Loucy (cell line): ENCODE results near the gene ZSCAN21.

ENCODE experiments used
- EZH2phosphoT487 ChIP-seq: fragments of 200-600 bp; IDR thresholded peaks from 2 replicates; pipeline ENCODE4 v1.6.1; 2018; ENCODE audit warnings: antibody characterized with exemption, mild to moderate bottlenecking, moderate library complexity, borderline replicate concordance
- TF ChIP-seq, protein P1 (sequence below): fragments of 200-600 bp; sonication (generic); conservative IDR thresholded peaks from 2 replicates; pipeline ENCODE4 v1.5.1; 2014; ENCODE audit warnings: mild to moderate bottlenecking, antibody characterized with exemption, low read length

DNA sequence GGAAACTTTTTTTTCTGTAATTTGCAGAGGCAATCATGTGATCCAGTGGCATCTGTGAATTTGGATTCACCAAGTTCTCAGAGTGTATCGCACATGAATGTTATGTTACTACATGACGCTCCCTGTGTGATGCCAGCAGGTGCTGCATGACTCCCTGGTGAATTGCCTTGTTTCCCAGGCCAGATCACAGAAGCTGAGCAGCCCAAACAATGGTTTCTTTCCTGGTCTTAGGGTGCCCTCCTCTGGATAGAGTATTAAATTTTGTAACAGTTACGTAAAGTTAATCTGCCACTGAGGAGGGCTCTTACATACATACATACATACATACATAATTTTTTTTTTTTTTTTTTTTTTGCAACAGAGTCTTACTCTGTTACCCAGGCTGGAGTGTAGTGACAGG lies 3.6 kb downstream of the ZSCAN21 start:
- TF ChIP-seq, protein P1, sequence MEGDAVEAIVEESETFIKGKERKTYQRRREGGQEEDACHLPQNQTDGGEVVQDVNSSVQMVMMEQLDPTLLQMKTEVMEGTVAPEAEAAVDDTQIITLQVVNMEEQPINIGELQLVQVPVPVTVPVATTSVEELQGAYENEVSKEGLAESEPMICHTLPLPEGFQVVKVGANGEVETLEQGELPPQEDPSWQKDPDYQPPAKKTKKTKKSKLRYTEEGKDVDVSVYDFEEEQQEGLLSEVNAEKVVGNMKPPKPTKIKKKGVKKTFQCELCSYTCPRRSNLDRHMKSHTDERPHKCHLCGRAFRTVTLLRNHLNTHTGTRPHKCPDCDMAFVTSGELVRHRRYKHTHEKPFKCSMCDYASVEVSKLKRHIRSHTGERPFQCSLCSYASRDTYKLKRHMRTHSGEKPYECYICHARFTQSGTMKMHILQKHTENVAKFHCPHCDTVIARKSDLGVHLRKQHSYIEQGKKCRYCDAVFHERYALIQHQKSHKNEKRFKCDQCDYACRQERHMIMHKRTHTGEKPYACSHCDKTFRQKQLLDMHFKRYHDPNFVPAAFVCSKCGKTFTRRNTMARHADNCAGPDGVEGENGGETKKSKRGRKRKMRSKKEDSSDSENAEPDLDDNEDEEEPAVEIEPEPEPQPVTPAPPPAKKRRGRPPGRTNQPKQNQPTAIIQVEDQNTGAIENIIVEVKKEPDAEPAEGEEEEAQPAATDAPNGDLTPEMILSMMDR = peak; percentile 58
- TF ChIP-seq EZH2phosphoT487 = no peak
